ENCODE results near the gene EMC6. TPM values are rescaled to one million over a fixed set of nuclear protein-coding genes. Genes with fewer than 3 reads are reported as not detected.

Gene EMC6
- total RNA-seq, 1 donor from 2014 or later, result 44.4 TPM

- peaks cover 19% of the 10 kb centered on the region for H3K4me1 Mint-ChIP-seq (ENCODE audit: low read depth, unreplicated experiment)
- DNase-seq, result peak; percentile 40
- peak overlapping the region; percentile 89 for H3K4me3 Mint-ChIP-seq (ENCODE audit: unreplicated experiment)
- H3K27me3 Mint-ChIP-seq (ENCODE audit: unreplicated experiment), result peaks cover 7% of the 10 kb centered on the region
- no peak overlapping the region for H3K27ac Mint-ChIP-seq (ENCODE audit: unreplicated experiment)
- TF ChIP-seq, protein P1, sequence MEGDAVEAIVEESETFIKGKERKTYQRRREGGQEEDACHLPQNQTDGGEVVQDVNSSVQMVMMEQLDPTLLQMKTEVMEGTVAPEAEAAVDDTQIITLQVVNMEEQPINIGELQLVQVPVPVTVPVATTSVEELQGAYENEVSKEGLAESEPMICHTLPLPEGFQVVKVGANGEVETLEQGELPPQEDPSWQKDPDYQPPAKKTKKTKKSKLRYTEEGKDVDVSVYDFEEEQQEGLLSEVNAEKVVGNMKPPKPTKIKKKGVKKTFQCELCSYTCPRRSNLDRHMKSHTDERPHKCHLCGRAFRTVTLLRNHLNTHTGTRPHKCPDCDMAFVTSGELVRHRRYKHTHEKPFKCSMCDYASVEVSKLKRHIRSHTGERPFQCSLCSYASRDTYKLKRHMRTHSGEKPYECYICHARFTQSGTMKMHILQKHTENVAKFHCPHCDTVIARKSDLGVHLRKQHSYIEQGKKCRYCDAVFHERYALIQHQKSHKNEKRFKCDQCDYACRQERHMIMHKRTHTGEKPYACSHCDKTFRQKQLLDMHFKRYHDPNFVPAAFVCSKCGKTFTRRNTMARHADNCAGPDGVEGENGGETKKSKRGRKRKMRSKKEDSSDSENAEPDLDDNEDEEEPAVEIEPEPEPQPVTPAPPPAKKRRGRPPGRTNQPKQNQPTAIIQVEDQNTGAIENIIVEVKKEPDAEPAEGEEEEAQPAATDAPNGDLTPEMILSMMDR (IDR thresholded peaks at IDR 0.05; ENCODE audit: partially characterized antibody, unreplicated experiment), result no peak
- no peaks in the 10 kb centered on the region for H3K36me3 Mint-ChIP-seq (ENCODE audit: unreplicated experiment)
- peaks cover 9% of the 10 kb centered on the region for H3K9me3 Mint-ChIP-seq (ENCODE audit: unreplicated experiment)
These were observed 31.7 kb upstream of the EMC6 start for GRCh38 chr17:3636908-3637373.

DNA sequence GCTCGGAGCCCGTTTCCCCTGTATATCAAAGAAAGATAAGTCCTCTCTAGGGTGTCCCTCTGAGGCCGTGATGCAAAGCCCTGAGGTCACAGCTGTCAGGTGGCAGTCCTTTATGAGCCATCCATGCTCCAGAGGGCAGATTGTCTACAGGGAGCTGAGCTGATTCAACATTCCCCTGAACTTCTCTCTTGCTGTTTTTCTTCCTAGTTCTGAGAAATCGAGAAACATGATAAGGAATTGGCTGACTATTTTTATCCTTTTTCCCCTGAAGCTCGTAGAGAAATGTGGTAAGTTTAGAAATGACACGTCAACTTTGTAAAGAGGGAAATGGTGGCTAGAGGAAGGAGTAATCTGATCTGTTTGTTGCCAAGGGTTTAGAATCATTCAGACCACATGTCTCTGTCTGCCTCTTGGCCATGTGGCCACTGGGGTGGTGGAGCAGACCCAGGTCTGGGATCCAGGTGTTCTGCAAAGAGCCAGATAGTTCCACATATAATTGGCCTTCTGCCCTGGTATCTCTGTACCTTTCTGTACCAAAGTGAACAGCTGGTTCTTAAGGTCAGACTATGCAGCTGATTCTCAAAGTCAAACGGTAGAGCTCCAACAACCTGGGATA lies 28.5 kb upstream of the EMC6 start:
- no peak for DNase-seq
- Mint-ChIP-seq H3K27me3 (ENCODE audit: unreplicated experiment) (peaks cover 7% of the 10 kb centered on the region), H3K27ac (ENCODE audit: unreplicated experiment) (peak overlapping the region; percentile 87), H3K4me3 (ENCODE audit: unreplicated experiment) (peak overlapping the region; percentile 53), H3K36me3 (ENCODE audit: unreplicated experiment) (no peaks in the 10 kb centered on the region), H3K4me1 (ENCODE audit: low read depth, unreplicated experiment) (peaks cover 10% of the 10 kb centered on the region), H3K9me3 (ENCODE audit: unreplicated experiment) (peaks cover 7% of the 10 kb centered on the region)
- TF ChIP-seq, protein P1 (IDR thresholded peaks at IDR 0.05; ENCODE audit: partially characterized antibody, unreplicated experiment), result no peak

DNA sequence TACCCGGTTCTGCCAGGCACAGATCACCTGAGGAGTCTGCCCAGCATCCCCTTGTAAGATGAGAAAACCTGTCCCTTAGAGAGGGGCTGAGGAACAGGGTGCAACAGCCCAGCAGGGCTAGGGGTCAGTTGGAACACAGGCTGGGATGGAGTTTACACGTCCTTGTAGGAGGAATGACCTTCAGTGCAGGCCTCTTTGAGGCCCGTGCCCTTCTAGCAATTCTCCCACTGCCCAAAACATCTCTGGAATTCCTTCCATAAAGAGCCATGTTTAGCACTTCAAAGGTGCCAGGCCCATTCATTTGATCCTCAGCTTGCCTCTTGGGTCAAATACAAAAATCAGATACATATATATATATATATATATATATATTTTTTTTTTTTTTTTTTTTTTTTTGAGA lies 27.6 kb upstream of the EMC6 start:
- peaks cover 10% of the 10 kb centered on the region for H3K4me1 Mint-ChIP-seq (ENCODE audit: low read depth, unreplicated experiment)
- DNase-seq, result no peak
- TF ChIP-seq, protein P1 (IDR thresholded peaks at IDR 0.05; ENCODE audit: partially characterized antibody, unreplicated experiment), result no peak
- no peak overlapping the region for H3K4me3 Mint-ChIP-seq (ENCODE audit: unreplicated experiment)
- peaks cover 5% of the 10 kb centered on the region for H3K27me3 Mint-ChIP-seq (ENCODE audit: unreplicated experiment)
- H3K27ac Mint-ChIP-seq (ENCODE audit: unreplicated experiment), result no peak overlapping the region
- H3K9me3 Mint-ChIP-seq (ENCODE audit: unreplicated experiment), result peaks cover 7% of the 10 kb centered on the region
- no peaks in the 10 kb centered on the region for H3K36me3 Mint-ChIP-seq (ENCODE audit: unreplicated experiment)

GRCh38 chr17:3641717-3642486 lies 26.7 kb upstream of the EMC6 start:
- H3K9me3 Mint-ChIP-seq (ENCODE audit: unreplicated experiment), result peaks cover 7% of the 10 kb centered on the region
- H3K27ac Mint-ChIP-seq (ENCODE audit: unreplicated experiment), result no peak overlapping the region
- peaks cover 10% of the 10 kb centered on the region for H3K4me1 Mint-ChIP-seq (ENCODE audit: low read depth, unreplicated experiment)
- TF ChIP-seq, protein P1 (IDR thresholded peaks at IDR 0.05; ENCODE audit: partially characterized antibody, unreplicated experiment), result no peak
- peaks cover 5% of the 10 kb centered on the region for H3K27me3 Mint-ChIP-seq (ENCODE audit: unreplicated experiment)
- H3K36me3 Mint-ChIP-seq (ENCODE audit: unreplicated experiment), result no peaks in the 10 kb centered on the region
- no peak overlapping the region for H3K4me3 Mint-ChIP-seq (ENCODE audit: unreplicated experiment)
- no peak for DNase-seq

DNA sequence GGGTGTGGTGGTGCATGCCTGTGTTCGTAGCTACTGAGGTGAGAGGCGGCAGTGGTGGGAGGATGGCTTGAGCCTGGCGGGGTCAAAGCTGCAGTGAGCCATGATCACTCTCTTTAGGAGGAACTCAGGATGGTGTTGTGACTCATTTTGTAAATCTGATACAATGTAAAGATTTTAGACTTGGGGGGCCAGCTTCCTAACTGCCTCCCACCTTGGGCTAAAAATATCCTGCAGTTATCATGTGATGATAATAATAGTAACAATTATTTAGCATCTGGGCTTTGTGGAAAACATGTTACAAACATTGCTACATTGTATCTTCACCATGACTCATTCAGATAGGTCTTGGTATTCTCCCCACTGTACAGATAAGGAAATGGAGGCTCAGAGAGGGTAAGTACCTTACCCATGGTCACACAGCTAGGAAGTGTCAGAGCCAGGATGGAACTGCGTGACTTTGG lies 24.7 kb upstream of the EMC6 start:
- Mint-ChIP-seq H3K4me1 (ENCODE audit: low read depth, unreplicated experiment) (peaks cover 8% of the 10 kb centered on the region), H3K27ac (ENCODE audit: unreplicated experiment) (no peak overlapping the region), H3K27me3 (ENCODE audit: unreplicated experiment) (no peaks in the 10 kb centered on the region), H3K4me3 (ENCODE audit: unreplicated experiment) (no peak overlapping the region), H3K9me3 (ENCODE audit: unreplicated experiment) (peaks cover 10% of the 10 kb centered on the region), H3K36me3 (ENCODE audit: unreplicated experiment) (no peaks in the 10 kb centered on the region)
- no peak for DNase-seq
- TF ChIP-seq, protein P1 (IDR thresholded peaks at IDR 0.05; ENCODE audit: partially characterized antibody, unreplicated experiment), result no peak

All from glutamatergic neuron (in vitro differentiated cells).